Activated CD4-positive, alpha-beta T cell treated with anti-CD3 and anti-CD28 coated beads, Interleukin-2, amount 10 ng/mL, durations not matched to agents 7 days and 5 days (primary cell): ENCODE data around the gene SLC38A10. TPM values are rescaled to one million over a fixed set of nuclear protein-coding genes. Genes with fewer than 3 reads are reported as not detected.

ENCODE experiments used
- CTCF ChIA-PET: fragments of 350-600 bp; sonication (Branson Sonifier 250); formaldehyde crosslinking; loops from one replicate; lab custom pipeline; 2021; ENCODE audit warnings: antibody characterized with exemption; lab: Charles Lee
- POLR2A ChIA-PET: fragments of 350-600 bp; sonication (Branson Sonifier 250); formaldehyde crosslinking; loops from one replicate; lab custom pipeline; 2021; ENCODE audit warnings: antibody characterized with exemption; lab: Charles Lee
- DNase-seq: peaks from one replicate; pipeline ENCODE4 v3.0.0-alpha.2; 2020
- H3K27ac Mint-ChIP-seq: one replicate; pipeline ENCODE4 v1.8.0; 2021; ENCODE audit warnings: mild to moderate bottlenecking, moderate library complexity, mixed read lengths
- H3K27me3 Mint-ChIP-seq: one replicate; pipeline ENCODE4 v1.8.0; 2021; ENCODE audit warnings: mixed read lengths
- H3K36me3 Mint-ChIP-seq: one replicate; pipeline ENCODE4 v1.8.0; 2021; ENCODE audit warnings: low read depth, mixed read lengths
- H3K4me1 Mint-ChIP-seq: one replicate; pipeline ENCODE4 v1.8.0; 2021; ENCODE audit warnings: mixed read lengths
- H3K4me3 Mint-ChIP-seq: one replicate; pipeline ENCODE4 v1.8.0; 2021; ENCODE audit warnings: mild to moderate bottlenecking, moderate library complexity, mixed read lengths
- H3K9me3 Mint-ChIP-seq: one replicate; pipeline ENCODE4 v1.8.0; 2021; ENCODE audit warnings: mixed read lengths
- total RNA-seq, 2 experiments: library from RNA; stranded (reverse); gene quantifications; one replicate each; pipeline ENCODE4 v1.2.3, GENCODE V29; 2021

SLC38A10 gene
- total RNA-seq, 2 experiments from 2014 or later, result 94.4 to 109 TPM

DNA sequence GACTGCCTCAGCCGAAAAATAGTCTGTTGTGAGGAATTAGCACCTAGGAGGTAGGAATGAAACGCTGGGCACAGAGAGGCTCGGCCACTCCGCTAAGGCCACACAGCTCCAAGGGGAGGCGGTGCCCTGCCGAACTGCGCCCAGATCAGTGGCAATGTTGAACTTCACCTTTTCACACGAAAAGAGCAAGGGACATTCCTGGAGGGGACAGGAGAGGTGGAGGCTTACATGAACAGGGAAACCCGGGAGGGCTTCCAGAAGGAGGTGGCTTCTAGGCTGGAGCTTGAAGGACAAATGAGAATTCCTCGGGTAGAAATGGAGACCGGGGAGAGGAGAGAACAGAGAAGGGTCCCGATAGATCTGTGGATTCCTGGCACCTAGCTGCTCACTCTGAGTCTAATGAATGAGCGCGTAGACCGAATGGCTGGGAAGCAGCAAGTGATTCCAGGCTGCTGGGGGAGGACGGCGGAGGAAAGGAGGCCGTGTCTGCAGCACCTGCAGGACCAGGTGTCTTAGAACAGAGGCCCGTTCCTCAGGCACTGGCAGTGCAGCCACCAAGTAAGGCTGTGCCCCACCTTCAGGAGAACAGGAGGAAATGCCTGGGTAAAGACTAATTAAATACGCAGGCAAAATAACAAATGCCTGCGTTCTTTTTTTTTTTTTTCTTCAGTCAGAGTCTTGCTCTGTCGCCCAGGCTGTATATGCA, 722 bp upstream of the SLC38A10 start:
- ChIA-PET POLR2A (no interaction called here), CTCF (interaction anchor here (0.6 to 1.9 kb wide), 5 partner anchors 10 to 223 kb away, joined by 3 to 8 read pairs (median 5); no protein-coding TSS in a partner anchor)
- Mint-ChIP-seq H3K4me1 (peaks cover 42% of the 10 kb centered on the region), H3K4me3 (peak overlapping the region; percentile 88), H3K9me3 (no peaks in the 10 kb centered on the region), H3K27ac (peak overlapping the region; percentile 97), H3K36me3 (peaks cover 6% of the 10 kb centered on the region), H3K27me3 (no peaks in the 10 kb centered on the region)
- peak; percentile 68 for DNase-seq

- peaks cover 50% of the 10 kb centered on the region for H3K4me1 Mint-ChIP-seq
- H3K9me3 Mint-ChIP-seq, result no peaks in the 10 kb centered on the region
- ChIA-PET POLR2A (no interaction called here), CTCF (interaction anchor here (0.8 to 1.9 kb wide), 4 partner anchors 11 to 15 kb away, joined by 3 to 8 read pairs (median 4); no protein-coding TSS in a partner anchor)
- peak overlapping the region; percentile 88 for H3K4me3 Mint-ChIP-seq
- peak; percentile 21 for DNase-seq
- H3K27ac Mint-ChIP-seq, result peak overlapping the region; percentile 83
- H3K27me3 Mint-ChIP-seq, result no peaks in the 10 kb centered on the region
- peaks cover 12% of the 10 kb centered on the region for H3K36me3 Mint-ChIP-seq
Measured at GRCh38 chr17:81294512-81295030, 536 bp downstream of the SLC38A10 start.

DNA sequence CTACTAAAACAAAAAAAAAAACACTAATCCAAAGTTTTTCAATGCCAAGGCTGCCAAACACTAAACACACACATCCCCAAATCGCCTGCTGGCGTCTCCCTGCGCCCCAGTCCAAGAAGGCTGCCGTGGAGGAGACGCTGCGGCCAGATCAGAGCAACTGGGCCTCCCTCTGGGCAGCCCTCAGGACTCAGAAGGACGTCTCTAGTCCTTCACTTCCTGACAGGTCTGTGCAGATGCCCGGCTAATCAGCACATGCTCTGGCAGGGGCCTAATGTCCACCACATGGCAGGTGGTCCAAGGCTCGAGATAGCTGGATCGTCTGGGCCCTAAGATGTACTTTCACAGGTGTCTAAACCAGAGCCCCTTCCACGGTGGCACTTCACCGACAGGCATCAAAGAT, 2.7 kb downstream of the SLC38A10 start:
- H3K9me3 Mint-ChIP-seq, result no peaks in the 10 kb centered on the region
- ChIA-PET CTCF (interaction anchor here (0.5 to 1.9 kb wide), 8 partner anchors 17 to 667 kb away, joined by 3 to 5 read pairs (median 3); no protein-coding TSS in a partner anchor), POLR2A (no interaction called here)
- peaks cover 60% of the 10 kb centered on the region for H3K4me1 Mint-ChIP-seq
- H3K36me3 Mint-ChIP-seq, result peaks cover 24% of the 10 kb centered on the region
- H3K27me3 Mint-ChIP-seq, result no peaks in the 10 kb centered on the region
- DNase-seq, result no peak
- H3K4me3 Mint-ChIP-seq, result no peak overlapping the region
- H3K27ac Mint-ChIP-seq, result no peak overlapping the region

DNA sequence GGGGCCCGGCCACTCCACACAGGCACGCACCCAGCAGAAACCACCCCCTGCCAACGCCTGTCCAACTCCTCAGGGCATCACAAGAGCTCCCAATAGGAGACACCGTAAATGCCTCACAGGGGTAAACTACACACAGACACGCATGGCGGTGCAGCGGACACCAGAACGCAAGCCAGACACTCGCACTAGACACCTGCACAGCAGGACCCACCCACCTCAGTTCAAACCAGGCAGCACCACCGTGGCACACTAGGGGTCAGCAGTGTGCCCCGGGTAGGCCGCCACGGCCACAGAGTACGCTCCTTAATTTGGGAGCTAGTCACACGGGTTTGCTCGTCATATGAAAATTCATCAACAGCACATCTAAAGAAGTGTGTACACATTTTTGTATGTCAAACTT, 3.4 kb downstream of the SLC38A10 start:
- peaks cover 67% of the 10 kb centered on the region for H3K4me1 Mint-ChIP-seq

DNA sequence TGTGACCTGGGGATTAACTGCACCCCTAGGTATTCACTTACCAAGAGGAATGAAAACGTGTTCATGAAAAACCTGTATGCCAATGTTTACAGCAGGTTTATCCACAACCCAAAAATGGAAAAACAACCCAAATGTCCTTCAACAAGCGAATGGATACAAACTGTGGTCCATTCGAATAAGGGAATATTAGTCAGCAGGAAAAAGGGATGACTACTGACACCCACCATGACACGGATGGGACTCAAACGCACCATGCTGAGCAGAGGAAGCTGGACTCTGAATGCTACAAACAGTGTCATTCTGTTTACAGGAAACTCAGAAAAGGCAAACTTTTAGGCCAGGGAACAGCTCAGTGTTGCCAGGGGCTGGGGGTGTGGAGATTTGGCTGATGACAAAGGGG, 4.9 kb downstream of the SLC38A10 start:
- no peaks in the 10 kb centered on the region for H3K27me3 Mint-ChIP-seq

More for the DNA sequence above, 3.4 kb downstream of the SLC38A10 start:
- no peaks in the 10 kb centered on the region for H3K27me3 Mint-ChIP-seq
- DNase-seq, result peak; percentile 71
- peaks cover 31% of the 10 kb centered on the region for H3K36me3 Mint-ChIP-seq
- ChIA-PET POLR2A (no interaction called here), CTCF (interaction anchor here (0.5 to 1.9 kb wide), 9 partner anchors 16 to 1757 kb away, joined by 3 to 5 read pairs (median 3); no protein-coding TSS in a partner anchor)
- no peaks in the 10 kb centered on the region for H3K9me3 Mint-ChIP-seq
- peak overlapping the region; percentile 40 for H3K4me3 Mint-ChIP-seq
- no peak overlapping the region for H3K27ac Mint-ChIP-seq

GRCh38 chr17:81289627-81290026, 5.5 kb downstream of the SLC38A10 start:
- H3K9me3 Mint-ChIP-seq, result no peaks in the 10 kb centered on the region
- no peak for DNase-seq
- ChIA-PET CTCF (no interaction called here), POLR2A (no interaction called here)
- H3K27me3 Mint-ChIP-seq, result no peaks in the 10 kb centered on the region
- no peak overlapping the region for H3K4me3 Mint-ChIP-seq
- H3K36me3 Mint-ChIP-seq, result peaks cover 34% of the 10 kb centered on the region
- H3K4me1 Mint-ChIP-seq, result peaks cover 73% of the 10 kb centered on the region
- H3K27ac Mint-ChIP-seq, result no peak overlapping the region

More for the DNA sequence above, 4.9 kb downstream of the SLC38A10 start:
- no peak overlapping the region for H3K4me3 Mint-ChIP-seq
- peak overlapping the region; percentile 11 for H3K27ac Mint-ChIP-seq
- POLR2A ChIA-PET, result no interaction called here
- no peaks in the 10 kb centered on the region for H3K9me3 Mint-ChIP-seq
- CTCF ChIA-PET, result interaction anchor here (1.0 kb wide), 1 partner anchor 194 kb away, joined by 3 read pairs; no protein-coding TSS in a partner anchor
- no peak for DNase-seq
- H3K36me3 Mint-ChIP-seq, result peaks cover 31% of the 10 kb centered on the region
- H3K4me1 Mint-ChIP-seq, result peaks cover 69% of the 10 kb centered on the region

DNA sequence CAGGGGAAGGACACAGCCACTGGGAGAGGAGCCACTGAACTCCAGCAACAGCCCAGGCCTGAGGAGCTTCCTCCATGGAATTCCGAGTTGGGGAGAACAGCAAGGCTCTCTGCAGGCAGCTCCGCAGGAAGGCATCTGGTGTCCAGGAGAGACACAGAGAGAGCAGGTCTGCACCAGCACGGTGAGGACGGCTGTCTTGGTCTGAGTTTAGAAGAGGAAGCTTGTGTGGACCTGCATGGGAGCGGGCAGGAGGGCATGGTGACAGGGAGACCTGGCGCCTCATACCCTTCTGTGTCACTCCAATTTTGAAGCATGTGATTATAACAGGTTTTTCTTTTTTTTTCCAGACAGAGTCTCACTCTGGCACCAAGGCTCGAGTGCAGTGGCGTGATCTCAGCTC, 6.4 kb downstream of the SLC38A10 start:
- no peaks in the 10 kb centered on the region for H3K9me3 Mint-ChIP-seq
- H3K36me3 Mint-ChIP-seq, result peaks cover 36% of the 10 kb centered on the region
- no peak for DNase-seq
- peaks cover 71% of the 10 kb centered on the region for H3K4me1 Mint-ChIP-seq
- ChIA-PET CTCF (interaction anchor here (0.9 kb wide), 1 partner anchor 10 kb away, joined by 5 read pairs; no protein-coding TSS in a partner anchor), POLR2A (no interaction called here)
- peak overlapping the region; percentile 83 for H3K27ac Mint-ChIP-seq
- H3K27me3 Mint-ChIP-seq, result no peaks in the 10 kb centered on the region
- H3K4me3 Mint-ChIP-seq, result no peak overlapping the region

GRCh38 chr17:81287741-81288430, 7.2 kb downstream of the SLC38A10 start:
- H3K27me3 Mint-ChIP-seq, result no peaks in the 10 kb centered on the region
- peaks cover 39% of the 10 kb centered on the region for H3K36me3 Mint-ChIP-seq
- no peak for DNase-seq
- ChIA-PET POLR2A (no interaction called here), CTCF (interaction anchor here (0.9 kb wide), 1 partner anchor 197 kb away, joined by 3 read pairs; no protein-coding TSS in a partner anchor)
- H3K27ac Mint-ChIP-seq, result peak overlapping the region; percentile 83
- no peak overlapping the region for H3K4me3 Mint-ChIP-seq
- H3K4me1 Mint-ChIP-seq, result peaks cover 63% of the 10 kb centered on the region
- H3K9me3 Mint-ChIP-seq, result no peaks in the 10 kb centered on the region

- Mint-ChIP-seq H3K27ac (peak overlapping the region; percentile 83), H3K4me1 (peaks cover 59% of the 10 kb centered on the region), H3K9me3 (no peaks in the 10 kb centered on the region), H3K27me3 (no peaks in the 10 kb centered on the region), H3K4me3 (peak overlapping the region; percentile 13), H3K36me3 (peaks cover 39% of the 10 kb centered on the region)
- ChIA-PET CTCF (interaction anchor here (0.9 kb wide), 1 partner anchor 198 kb away, joined by 3 read pairs; no protein-coding TSS in a partner anchor), POLR2A (no interaction called here)
- DNase-seq, result no peak
Measured at GRCh38 chr17:81287152-81287551, 8.0 kb downstream of the SLC38A10 start.

GRCh38 chr17:81286491-81287145, 8.5 kb downstream of the SLC38A10 start:
- Mint-ChIP-seq H3K9me3 (no peaks in the 10 kb centered on the region), H3K36me3 (peaks cover 44% of the 10 kb centered on the region), H3K27me3 (no peaks in the 10 kb centered on the region), H3K27ac (peak overlapping the region; percentile 93), H3K4me3 (peak overlapping the region; percentile 40), H3K4me1 (peaks cover 57% of the 10 kb centered on the region)
- POLR2A ChIA-PET, result no interaction called here
- CTCF ChIA-PET, result interaction anchor here (0.9 kb wide), 1 partner anchor 198 kb away, joined by 3 read pairs; no protein-coding TSS in a partner anchor
- no peak for DNase-seq

GRCh38 chr17:81285894-81286293, 9.2 kb downstream of the SLC38A10 start:
- Mint-ChIP-seq H3K36me3 (peaks cover 42% of the 10 kb centered on the region), H3K9me3 (no peaks in the 10 kb centered on the region), H3K27me3 (no peaks in the 10 kb centered on the region), H3K27ac (peak overlapping the region; percentile 93), H3K4me3 (peak overlapping the region; percentile 77), H3K4me1 (peaks cover 52% of the 10 kb centered on the region)
- no peak for DNase-seq
- POLR2A ChIA-PET, result interaction anchor here (0.6 kb wide), 1 partner anchor 199 kb away, joined by 3 read pairs; no protein-coding TSS in a partner anchor
- CTCF ChIA-PET, result interaction anchor here (0.7 kb wide), 1 partner anchor 13 kb away, joined by 3 read pairs; no protein-coding TSS in a partner anchor
